SK-N-SH treated with all-trans-retinoic acid at 6 μM for 48 hours (cell line): ENCODE measurements around the gene FHL3.

ENCODE experiments used
- ATAC-seq: fragments of 200-7000 bp; cut with Tn5 transposase; 3 replicates; pipeline ENCODE4 v1.9.1; 2020; ENCODE audit warnings: mild to moderate bottlenecking, moderate library complexity
- ARNTL ChIP-seq: fragments of 450-650 bp; formaldehyde crosslinking; IDR thresholded peaks from 2 replicates; pipeline ENCODE4 v1.5.0; 2020; ENCODE audit warnings: low read depth, mild to moderate bottlenecking, moderate library complexity, borderline replicate concordance
- BACH2 ChIP-seq: fragments of 250-450 bp; sonication (Bioruptor Pico); IDR thresholded peaks from 2 replicates; pipeline ENCODE4 v1.9.0; 2021; ENCODE audit warnings: mild to moderate bottlenecking, borderline replicate concordance
- CREB5 ChIP-seq: fragments of 250-450 bp; sonication (Bioruptor Pico); IDR thresholded peaks from 2 replicates; pipeline ENCODE4 v1.5.1; 2020; ENCODE audit warnings: low read depth, mild to moderate bottlenecking, moderate library complexity
- CSDC2 ChIP-seq: fragments of 250-450 bp; sonication (Bioruptor Pico); IDR thresholded peaks from 2 replicates; pipeline ENCODE4 v1.5.0; 2020; ENCODE audit warnings: mild to moderate bottlenecking, moderate library complexity
- CSRNP3 ChIP-seq: fragments of 250-450 bp; sonication (Bioruptor Pico); IDR thresholded peaks from 2 replicates; pipeline ENCODE4 v1.5.1; 2021; ENCODE audit warnings: mild to moderate bottlenecking, moderate library complexity
- ESRRG ChIP-seq: fragments of 250-450 bp; sonication (Bioruptor Pico); IDR thresholded peaks from 2 replicates; pipeline ENCODE4 v1.6.1; 2021; ENCODE audit warnings: mild to moderate bottlenecking
- GLIS3 ChIP-seq: fragments of 250-450 bp; sonication (Bioruptor Pico); IDR thresholded peaks from 2 replicates; pipeline ENCODE4 v1.5.0; 2020; ENCODE audit warnings: mild to moderate bottlenecking, moderate library complexity
- ISL1 ChIP-seq: fragments of 250-450 bp; sonication (Bioruptor Pico); IDR thresholded peaks from 2 replicates; pipeline ENCODE4 v2.1.2; 2022; ENCODE audit warnings: mild to moderate bottlenecking, moderate library complexity
- OSR1 ChIP-seq: fragments of 250-450 bp; sonication (Bioruptor Pico); IDR thresholded peaks from 2 replicates; pipeline ENCODE4 v1.8.0; 2022; ENCODE audit warnings: moderate library complexity, mild to moderate bottlenecking, inconsistent platforms
- PATZ1 ChIP-seq: fragments of 250-450 bp; sonication (Bioruptor Pico); IDR thresholded peaks from 2 replicates; pipeline ENCODE4 v1.8.0; 2020; ENCODE audit warnings: mild to moderate bottlenecking, moderate library complexity, borderline replicate concordance
- POU6F1 ChIP-seq: fragments of 250-450 bp; sonication (Bioruptor Pico); IDR thresholded peaks from 2 replicates; pipeline ENCODE4 v1.8.0; 2021; ENCODE audit warnings: low read depth, mild to moderate bottlenecking, moderate library complexity, borderline replicate concordance
- PPARA ChIP-seq: fragments of 250-450 bp; sonication (Bioruptor Pico); IDR thresholded peaks from 2 replicates; pipeline ENCODE4 v1.5.0; 2020; ENCODE audit warnings: mild to moderate bottlenecking, borderline replicate concordance
- RARB ChIP-seq: fragments of 250-450 bp; sonication (Bioruptor Pico); IDR thresholded peaks from 2 replicates; pipeline ENCODE4 v1.8.0; 2021; ENCODE audit warnings: mild to moderate bottlenecking, moderate library complexity
- SNAI2 ChIP-seq: fragments of 250-450 bp; sonication (Bioruptor Pico); IDR thresholded peaks from 2 replicates; pipeline ENCODE4 v1.5.0; 2020; ENCODE audit warnings: mild to moderate bottlenecking, moderate library complexity
- TCF4 ChIP-seq: fragments of 250-450 bp; sonication (Bioruptor Pico); IDR thresholded peaks from 2 replicates; pipeline ENCODE4 v1.8.0; 2021; ENCODE audit warnings: mild to moderate bottlenecking, moderate library complexity, borderline replicate concordance
- TOX ChIP-seq: fragments of 250-450 bp; sonication (Bioruptor Pico); IDR thresholded peaks from 2 replicates; pipeline ENCODE4 v1.8.0; 2021; ENCODE audit warnings: mild to moderate bottlenecking, moderate library complexity, borderline replicate concordance
- TSHZ2 ChIP-seq: fragments of 250-450 bp; sonication (Bioruptor Pico); IDR thresholded peaks from 2 replicates; pipeline ENCODE4 v1.5.0; 2020; ENCODE audit warnings: mild to moderate bottlenecking, moderate library complexity
- ZC3H10 ChIP-seq: fragments of 250-450 bp; sonication (Bioruptor Pico); IDR thresholded peaks from 2 replicates; pipeline ENCODE4 v1.5.1; 2021; ENCODE audit warnings: mild to moderate bottlenecking, moderate library complexity
- ZFP3 ChIP-seq: fragments of 250-450 bp; sonication (Bioruptor Pico); IDR thresholded peaks from 2 replicates; pipeline ENCODE4 v1.5.0; 2020; ENCODE audit warnings: mild to moderate bottlenecking, moderate library complexity
- ZFP30 ChIP-seq: fragments of 450-650 bp; formaldehyde crosslinking; IDR thresholded peaks from 2 replicates; pipeline ENCODE4 v1.5.0; 2022; ENCODE audit warnings: mild to moderate bottlenecking, moderate library complexity
- ZNF565 ChIP-seq: fragments of 450-650 bp; formaldehyde crosslinking; conservative IDR thresholded peaks from 2 replicates; pipeline ENCODE4 v1.5.0; 2020; ENCODE audit warnings: low read depth, mild to moderate bottlenecking, moderate library complexity
- ZNF8 ChIP-seq: fragments of 450-650 bp; formaldehyde crosslinking; IDR thresholded peaks from 2 replicates; pipeline ENCODE4 v1.5.0; 2020; ENCODE audit warnings: mild to moderate bottlenecking, moderate library complexity

The FHL3 gene

GRCh38 chr1:38018864-38019343 lies 13.6 kb upstream of the FHL3 start (continued):
- TF ChIP-seq POU6F1 (CRISPR knock-in tag) (no peak), ISL1 (CRISPR knock-in tag) (no peak), ZFP3 (CRISPR knock-in tag) (no peak), ZNF565 (CRISPR knock-in tag) (no peak)

GRCh38 chr1:38015978-38016725 lies 10.8 kb upstream of the FHL3 start:
- ATAC-seq: no peak
- TF ChIP-seq ZNF565 (CRISPR knock-in tag) (no peak), BACH2 (CRISPR knock-in tag) (no peak), ZC3H10 (no peak), ISL1 (CRISPR knock-in tag) (no peak), ESRRG (CRISPR knock-in tag) (no peak), CREB5 (CRISPR knock-in tag) (no peak), ZNF8 (CRISPR knock-in tag) (no peak), POU6F1 (CRISPR knock-in tag) (no peak), PATZ1 (CRISPR knock-in tag) (no peak), RARB (CRISPR knock-in tag) (no peak), GLIS3 (CRISPR knock-in tag) (no peak), TCF4 (CRISPR knock-in tag) (no peak), TOX (CRISPR knock-in tag) (no peak), SNAI2 (CRISPR knock-in tag) (no peak), ZFP3 (CRISPR knock-in tag) (no peak)
- TF ChIP-seq, all 23 proteins: peak for 0

- ATAC-seq: no peak
- TF ChIP-seq ZC3H10 (no peak), BACH2 (CRISPR knock-in tag) (no peak), PPARA (CRISPR knock-in tag) (no peak), CSDC2 (CRISPR knock-in tag) (no peak), CSRNP3 (no peak), PATZ1 (CRISPR knock-in tag) (no peak), ISL1 (CRISPR knock-in tag) (no peak), ZNF8 (CRISPR knock-in tag) (no peak), SNAI2 (CRISPR knock-in tag) (no peak), ESRRG (CRISPR knock-in tag) (no peak), ZFP3 (CRISPR knock-in tag) (no peak), ZFP30 (CRISPR knock-in tag) (no peak), ZNF565 (CRISPR knock-in tag) (no peak), ARNTL (no peak), OSR1 (CRISPR knock-in tag) (no peak), TOX (CRISPR knock-in tag) (no peak), TSHZ2 (CRISPR knock-in tag) (no peak)
These were observed 9.6 kb upstream of the FHL3 start for GRCh38 chr1:38014724-38015424.
